T-cell (primary cell): ENCODE results near the gene CACNA1G. TPM values are rescaled to one million over a fixed set of nuclear protein-coding genes. Genes with fewer than 3 reads are reported as not detected.

Experiments used
- ATAC-seq, 4 experiments: fragments of 200-7000 bp in 3 of 4; fragments of 150-1000 bp in 1 of 4; cut with Tn5 transposase; replicated peaks in 1 of 4; 1 replicate in 3 of 4; 2 replicates in 1 of 4; pipeline ENCODE4 v1.10.0; 2021; ENCODE audit warnings: moderate library complexity in 3 of 4, mild to moderate bottlenecking in 2 of 4, moderate number of reproducible peaks in 1 of 4
- CTCF ChIA-PET, 2 donors: fragments of 300-600 bp; sonication (Branson Sonifier 250); formaldehyde crosslinking; loops; one replicate each; lab custom pipeline; 2022; ENCODE audit warnings: antibody characterized with exemption in 2 of 2; lab: Charles Lee
- POLR2A ChIA-PET, 2 donors: fragments of 300-600 bp; sonication (Branson Sonifier 250); formaldehyde crosslinking; loops; one replicate each; lab custom pipeline; 2022; ENCODE audit warnings: antibody characterized with exemption in 2 of 2; lab: Charles Lee
- DNase-seq, 35 experiments: peaks; one replicate each; pipeline versions ENCODE4 v3.0.0 to v3.0.0-alpha.2; 2013 to 2023
- H3K27ac ChIP-seq: one replicate; pipeline ENCODE4 v1.5.1; 2013; ENCODE audit warnings: low read length
- H3K27me3 ChIP-seq, 2 experiments: replicated peaks in 1 of 2; 1 replicate in 1 of 2; 2 replicates in 1 of 2; pipeline versions ENCODE4 v1.6.1 to v1.7.0; 2013; ENCODE audit warnings: low read length in 1 of 2, mixed read lengths in 1 of 2; ENCODE audit not compliant: control insufficient read depth in 2 of 2, insufficient read depth in 2 of 2; ENCODE audit errors: extremely low read depth in 1 of 2
- H3K36me3 ChIP-seq, 2 donors: 1 replicate in 1 of 2; 2 replicates in 1 of 2; pipeline versions ENCODE4 v1.6.1 to v1.7.0; 2013; ENCODE audit warnings: low read length in 1 of 2; ENCODE audit not compliant: control insufficient read depth in 2 of 2, insufficient read depth in 1 of 2; ENCODE audit errors: extremely low read depth in 1 of 2
- H3K4me1 ChIP-seq, 2 experiments: 1 replicate in 1 of 2; 2 replicates in 1 of 2; pipeline versions ENCODE4 v1.6.1 to v1.7.0; 2013; ENCODE audit warnings: low read length in 2 of 2, mixed read lengths in 1 of 2; ENCODE audit not compliant: insufficient read depth in 2 of 2, control insufficient read depth in 1 of 2; ENCODE audit errors: extremely low read depth in 1 of 2
- H3K4me3 ChIP-seq, 2 donors: 1 replicate in 1 of 2; 2 replicates in 1 of 2; pipeline versions ENCODE4 v1.5.1 to v1.7.0; 2013; ENCODE audit warnings: mild to moderate bottlenecking in 2 of 2, low read length in 1 of 2, moderate library complexity in 1 of 2; ENCODE audit not compliant: control insufficient read depth in 1 of 2; ENCODE audit errors: extremely low read depth in 1 of 2
- H3K9me3 ChIP-seq: 2 replicates; pipeline ENCODE4 v1.7.0; 2013
- H3K27ac Mint-ChIP-seq, 2 donors: one replicate each; pipeline ENCODE4 v1.8.0; 2020 to 2021; ENCODE audit warnings: mild to moderate bottlenecking in 2 of 2, mixed read lengths in 2 of 2
- H3K27me3 Mint-ChIP-seq, 2 donors: one replicate each; pipeline ENCODE4 v1.8.0; 2021 to 2022; ENCODE audit warnings: mixed read lengths in 2 of 2
- H3K36me3 Mint-ChIP-seq: one replicate; pipeline ENCODE4 v1.8.0; 2021; ENCODE audit warnings: mixed read lengths
- H3K4me1 Mint-ChIP-seq, 3 donors: one replicate each; pipeline ENCODE4 v1.8.0; 2020 to 2022; ENCODE audit warnings: mixed read lengths in 3 of 3, mild to moderate bottlenecking in 1 of 3
- H3K4me3 Mint-ChIP-seq, 3 donors: one replicate each; pipeline ENCODE4 v1.8.0; 2020 to 2022; ENCODE audit warnings: mild to moderate bottlenecking in 3 of 3, mixed read lengths in 3 of 3, moderate library complexity in 3 of 3
- H3K9me3 Mint-ChIP-seq, 3 donors: one replicate each; pipeline ENCODE4 v1.8.0; 2020 to 2022; ENCODE audit warnings: mixed read lengths in 3 of 3
- WGBS: methylation state at CpG from one replicate; pipeline ENCODE4 v1.1.5; 2013; ENCODE audit warnings: missing lambda C conversion rate; ENCODE audit not compliant: insufficient coverage; 5-methylcytosine and 5-hydroxymethylcytosine counted together
- total RNA-seq, 35 experiments: library from RNA in 6 of 35; stranded (reverse) in 6 of 35; fragments of 120-200 nt in 1 of 35; gene quantifications; one replicate each; pipeline versions ENCODE4 v1.2.1 to v1.2.4 and lab custom pipeline; 2013 to 2026

Gene CACNA1G
- total RNA-seq, 5 donors from 2014 or later (not counting 1 experiment from before 2014, with no cell fraction given): not detected

DNA sequence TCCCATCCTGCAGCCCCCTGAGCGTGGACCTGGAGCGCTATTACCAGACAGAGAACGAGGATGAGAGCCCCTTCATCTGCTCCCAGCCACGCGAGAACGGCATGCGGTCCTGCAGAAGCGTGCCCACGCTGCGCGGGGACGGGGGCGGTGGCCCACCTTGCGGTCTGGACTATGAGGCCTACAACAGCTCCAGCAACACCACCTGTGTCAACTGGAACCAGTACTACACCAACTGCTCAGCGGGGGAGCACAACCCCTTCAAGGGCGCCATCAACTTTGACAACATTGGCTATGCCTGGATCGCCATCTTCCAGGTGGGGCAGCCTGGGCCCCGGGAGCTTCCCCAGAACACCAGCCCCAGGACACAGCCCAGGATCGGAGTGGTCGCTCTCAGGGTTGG lies 12.0 kb downstream of the CACNA1G start:
- H3K4me3 Mint-ChIP-seq: no peak overlapping the region
- peaks cover 0 to 41% of the 10 kb centered on the region in 2 experiments for H3K27me3 ChIP-seq
- 89% methylated on average over 14 of the region's 20 CpGs for WGBS
- H3K4me3 ChIP-seq: no peak overlapping the region
- H3K27ac ChIP-seq: no peak overlapping the region
- ATAC-seq (no peak), DNase-seq (no peak)
- no peaks in the 10 kb centered on the region for H3K4me1 Mint-ChIP-seq
- H3K27ac Mint-ChIP-seq: no peak overlapping the region
- H3K27me3 Mint-ChIP-seq: peaks cover 14 to 15% of the 10 kb centered on the region in 2 donors
- no peaks in the 10 kb centered on the region for H3K4me1 ChIP-seq
- POLR2A ChIA-PET: no interaction called here
- H3K9me3 Mint-ChIP-seq: no peaks in the 10 kb centered on the region
- no peaks in the 10 kb centered on the region for H3K36me3 Mint-ChIP-seq
- H3K9me3 ChIP-seq: no peaks in the 10 kb centered on the region
- H3K36me3 ChIP-seq: no peaks in the 10 kb centered on the region
- CTCF ChIA-PET: no interaction called here

GRCh38 chr17:50573866-50574611 lies 13.5 kb downstream of the CACNA1G start:
- POLR2A ChIA-PET: no interaction called here
- H3K4me3 ChIP-seq: no peak overlapping the region
- WGBS: 82% methylated on average over 8 of the region's 12 CpGs
- no peaks in the 10 kb centered on the region for H3K9me3 Mint-ChIP-seq
- CTCF ChIA-PET: interaction anchor here in 1 of 2 donors (0.6 kb wide), 1 partner anchor 97 kb away, joined by 3 read pairs; no protein-coding TSS in a partner anchor
- H3K27me3 ChIP-seq: peaks cover 0 to 43% of the 10 kb centered on the region in 2 experiments
- no peaks in the 10 kb centered on the region for H3K9me3 ChIP-seq
- no peak overlapping the region for H3K27ac Mint-ChIP-seq
- no peak overlapping the region for H3K4me3 Mint-ChIP-seq
- ATAC-seq: no peak
- H3K36me3 ChIP-seq: no peaks in the 10 kb centered on the region
- H3K36me3 Mint-ChIP-seq: no peaks in the 10 kb centered on the region
- peaks cover 16 to 17% of the 10 kb centered on the region in 2 donors for H3K27me3 Mint-ChIP-seq
- H3K4me1 Mint-ChIP-seq: no peaks in the 10 kb centered on the region
- DNase-seq: no peak
- H3K27ac ChIP-seq: no peak overlapping the region
- no peaks in the 10 kb centered on the region for H3K4me1 ChIP-seq

DNA sequence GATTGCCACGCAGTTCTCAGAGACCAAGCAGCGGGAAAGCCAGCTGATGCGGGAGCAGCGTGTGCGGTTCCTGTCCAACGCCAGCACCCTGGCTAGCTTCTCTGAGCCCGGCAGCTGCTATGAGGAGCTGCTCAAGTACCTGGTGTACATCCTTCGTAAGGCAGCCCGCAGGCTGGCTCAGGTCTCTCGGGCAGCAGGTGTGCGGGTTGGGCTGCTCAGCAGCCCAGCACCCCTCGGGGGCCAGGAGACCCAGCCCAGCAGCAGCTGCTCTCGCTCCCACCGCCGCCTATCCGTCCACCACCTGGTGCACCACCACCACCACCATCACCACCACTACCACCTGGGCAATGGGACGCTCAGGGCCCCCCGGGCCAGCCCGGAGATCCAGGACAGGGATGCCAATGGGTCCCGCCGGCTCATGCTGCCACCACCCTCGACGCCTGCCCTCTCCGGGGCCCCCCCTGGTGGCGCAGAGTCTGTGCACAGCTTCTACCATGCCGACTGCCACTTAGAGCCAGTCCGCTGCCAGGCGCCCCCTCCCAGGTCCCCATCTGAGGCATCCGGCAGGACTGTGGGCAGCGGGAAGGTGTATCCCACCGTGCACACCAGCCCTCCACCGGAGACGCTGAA lies 15.2 kb downstream of the CACNA1G start:
- Histone ChIP-seq H3K4me3 (no peak overlapping the region), H3K4me1 (no peaks in the 10 kb centered on the region), H3K9me3 (no peaks in the 10 kb centered on the region), H3K27me3 (peaks cover 0 to 50% of the 10 kb centered on the region in 2 experiments), H3K36me3 (no peaks in the 10 kb centered on the region), H3K27ac (no peak overlapping the region)
- peaks cover 17% of the 10 kb centered on the region in 2 donors for H3K27me3 Mint-ChIP-seq
- H3K4me3 Mint-ChIP-seq: no peak overlapping the region
- no peaks in the 10 kb centered on the region for H3K9me3 Mint-ChIP-seq
- ATAC-seq (no peak), DNase-seq (no peak)
- ChIA-PET POLR2A (no interaction called here), CTCF (no interaction called here)
- H3K4me1 Mint-ChIP-seq: no peaks in the 10 kb centered on the region
- no peak overlapping the region for H3K27ac Mint-ChIP-seq
- no peaks in the 10 kb centered on the region for H3K36me3 Mint-ChIP-seq
- WGBS: 84% methylated on average over 28 of the region's 33 CpGs

DNA sequence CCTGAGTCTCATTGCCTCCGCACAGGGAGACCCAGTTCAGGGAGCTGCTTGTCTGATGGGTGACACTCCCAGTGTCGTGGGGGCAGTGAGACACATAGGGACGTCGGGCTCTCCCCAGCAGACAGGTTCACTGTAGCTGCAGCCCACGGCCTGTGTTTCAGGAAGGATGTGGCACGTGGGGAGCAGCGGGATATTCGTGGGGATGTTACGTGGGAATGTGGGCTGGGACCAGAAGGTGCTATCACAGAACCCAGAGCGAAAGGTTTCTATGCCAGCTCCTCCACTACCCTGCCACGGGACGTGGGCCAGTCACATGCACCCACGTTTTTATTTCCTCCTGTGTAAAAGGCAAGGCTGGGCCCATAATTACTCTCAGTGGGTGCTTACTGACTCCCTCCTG lies 16.3 kb downstream of the CACNA1G start:
- no peak for ATAC-seq

GRCh38 chr17:50577451-50577954 lies 17.0 kb downstream of the CACNA1G start:
- CTCF ChIA-PET: no interaction called here
- H3K4me3 Mint-ChIP-seq: no peak overlapping the region
- Histone ChIP-seq H3K4me1 (no peaks in the 10 kb centered on the region), H3K9me3 (no peaks in the 10 kb centered on the region), H3K4me3 (no peak overlapping the region), H3K27me3 (peaks cover 0 to 54% of the 10 kb centered on the region in 2 experiments), H3K27ac (no peak overlapping the region), H3K36me3 (no peaks in the 10 kb centered on the region)
- no peak for DNase-seq
- H3K9me3 Mint-ChIP-seq: no peaks in the 10 kb centered on the region
- H3K4me1 Mint-ChIP-seq: no peaks in the 10 kb centered on the region
- no peak for ATAC-seq
- H3K36me3 Mint-ChIP-seq: no peaks in the 10 kb centered on the region
- POLR2A ChIA-PET: interaction anchor here in 1 of 2 donors (0.5 kb wide), 1 partner anchor 124 kb away, joined by 3 read pairs; no protein-coding TSS in a partner anchor
- peaks cover 11 to 24% of the 10 kb centered on the region in 2 donors for H3K27me3 Mint-ChIP-seq
- WGBS: 86% methylated on average over 13 of the region's 13 CpGs
- H3K27ac Mint-ChIP-seq: no peak overlapping the region

More for the DNA sequence above, 16.3 kb downstream of the CACNA1G start:
- POLR2A ChIA-PET: no interaction called here
- Histone ChIP-seq H3K4me3 (no peak overlapping the region), H3K36me3 (no peaks in the 10 kb centered on the region), H3K9me3 (no peaks in the 10 kb centered on the region), H3K27me3 (peaks cover 0 to 52% of the 10 kb centered on the region in 2 experiments), H3K4me1 (no peaks in the 10 kb centered on the region), H3K27ac (no peak overlapping the region)
- H3K27ac Mint-ChIP-seq: no peak overlapping the region
- H3K9me3 Mint-ChIP-seq: no peaks in the 10 kb centered on the region
- peaks cover 15 to 19% of the 10 kb centered on the region in 2 donors for H3K27me3 Mint-ChIP-seq
- WGBS: 41% methylated on average over 7 of the region's 13 CpGs
- no peaks in the 10 kb centered on the region for H3K4me1 Mint-ChIP-seq
- H3K4me3 Mint-ChIP-seq: no peak overlapping the region
- H3K36me3 Mint-ChIP-seq: no peaks in the 10 kb centered on the region
- DNase-seq: no peak
- CTCF ChIA-PET: no interaction called here

DNA sequence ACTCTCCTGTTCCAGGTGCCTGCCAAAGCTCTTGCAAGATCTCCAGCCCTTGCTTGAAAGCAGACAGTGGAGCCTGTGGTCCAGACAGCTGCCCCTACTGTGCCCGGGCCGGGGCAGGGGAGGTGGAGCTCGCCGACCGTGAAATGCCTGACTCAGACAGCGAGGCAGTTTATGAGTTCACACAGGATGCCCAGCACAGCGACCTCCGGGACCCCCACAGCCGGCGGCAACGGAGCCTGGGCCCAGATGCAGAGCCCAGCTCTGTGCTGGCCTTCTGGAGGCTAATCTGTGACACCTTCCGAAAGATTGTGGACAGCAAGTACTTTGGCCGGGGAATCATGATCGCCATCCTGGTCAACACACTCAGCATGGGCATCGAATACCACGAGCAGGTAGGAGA lies 17.7 kb downstream of the CACNA1G start:
- ChIA-PET CTCF (no interaction called here), POLR2A (interaction anchor here in 1 of 2 donors (0.5 kb wide), 1 partner anchor 125 kb away, joined by 3 read pairs; no protein-coding TSS in a partner anchor)
- H3K4me1 ChIP-seq: no peaks in the 10 kb centered on the region
- Mint-ChIP-seq H3K4me1 (no peaks in the 10 kb centered on the region), H3K36me3 (no peaks in the 10 kb centered on the region), H3K4me3 (no peak overlapping the region), H3K27me3 (peaks cover 11 to 27% of the 10 kb centered on the region in 2 donors), H3K27ac (no peak overlapping the region), H3K9me3 (no peaks in the 10 kb centered on the region)
- no peaks in the 10 kb centered on the region for H3K36me3 ChIP-seq
- no peaks in the 10 kb centered on the region for H3K9me3 ChIP-seq
- DNase-seq (no peak), ATAC-seq (no peak)
- H3K27ac ChIP-seq: no peak overlapping the region
- peaks cover 0 to 53% of the 10 kb centered on the region in 2 experiments for H3K27me3 ChIP-seq
- 78% methylated on average over 15 of the region's 16 CpGs for WGBS
- no peak overlapping the region for H3K4me3 ChIP-seq
